Uterus (tissue), 2 donors: Measurements from ENCODE around the gene SLC23A2.

Source experiments
- POLR2A ChIP-seq, 2 donors: fragments of 450-650 bp; IDR thresholded peaks; one replicate each; pipeline ENCODE4 v1.6.1; 2016; ENCODE audit warnings: antibody characterized with exemption in 2 of 2, mild to moderate bottlenecking in 1 of 2, moderate library complexity in 1 of 2
- TF ChIP-seq, protein P1 (sequence below), 4 experiments: fragments of 200-600 bp in 2 of 4; fragments of 450-650 bp in 2 of 4; sonication (generic) in 2 of 4; IDR thresholded peaks; one replicate each; pipeline ENCODE4 v1.5.1; 2016 to 2019; ENCODE audit warnings: antibody characterized with exemption in 4 of 4, mild to moderate bottlenecking in 2 of 4, moderate library complexity in 1 of 4

- no peak for TF ChIP-seq POLR2A (IDR thresholded peaks at IDR 0.05)
- TF ChIP-seq, protein P1, sequence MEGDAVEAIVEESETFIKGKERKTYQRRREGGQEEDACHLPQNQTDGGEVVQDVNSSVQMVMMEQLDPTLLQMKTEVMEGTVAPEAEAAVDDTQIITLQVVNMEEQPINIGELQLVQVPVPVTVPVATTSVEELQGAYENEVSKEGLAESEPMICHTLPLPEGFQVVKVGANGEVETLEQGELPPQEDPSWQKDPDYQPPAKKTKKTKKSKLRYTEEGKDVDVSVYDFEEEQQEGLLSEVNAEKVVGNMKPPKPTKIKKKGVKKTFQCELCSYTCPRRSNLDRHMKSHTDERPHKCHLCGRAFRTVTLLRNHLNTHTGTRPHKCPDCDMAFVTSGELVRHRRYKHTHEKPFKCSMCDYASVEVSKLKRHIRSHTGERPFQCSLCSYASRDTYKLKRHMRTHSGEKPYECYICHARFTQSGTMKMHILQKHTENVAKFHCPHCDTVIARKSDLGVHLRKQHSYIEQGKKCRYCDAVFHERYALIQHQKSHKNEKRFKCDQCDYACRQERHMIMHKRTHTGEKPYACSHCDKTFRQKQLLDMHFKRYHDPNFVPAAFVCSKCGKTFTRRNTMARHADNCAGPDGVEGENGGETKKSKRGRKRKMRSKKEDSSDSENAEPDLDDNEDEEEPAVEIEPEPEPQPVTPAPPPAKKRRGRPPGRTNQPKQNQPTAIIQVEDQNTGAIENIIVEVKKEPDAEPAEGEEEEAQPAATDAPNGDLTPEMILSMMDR (IDR thresholded peaks at IDR 0.05), result no peak
Measured at GRCh38 chr20:4828830-4829513, 172.3 kb downstream of the SLC23A2 start.
